HG03139 (cell line): ENCODE results near the gene SH3BGRL3.
"Not testable (repeated sequence)": the region's sequence is repeated elsewhere in the genome, so short reads cannot be mapped to it uniquely, and the experiment has no call there.

Experiments used
- ATAC-seq: cut with Tn5 transposase; IDR thresholded peaks from one replicate; pipeline ENCODE4 v1.9.1; 2021; ENCODE audit not compliant: unreplicated experiment

The SH3BGRL3 gene

GRCh38 chr1:26315874-26316850 lies 36.3 kb downstream of the SH3BGRL3 start:
- no peak for ATAC-seq

DNA sequence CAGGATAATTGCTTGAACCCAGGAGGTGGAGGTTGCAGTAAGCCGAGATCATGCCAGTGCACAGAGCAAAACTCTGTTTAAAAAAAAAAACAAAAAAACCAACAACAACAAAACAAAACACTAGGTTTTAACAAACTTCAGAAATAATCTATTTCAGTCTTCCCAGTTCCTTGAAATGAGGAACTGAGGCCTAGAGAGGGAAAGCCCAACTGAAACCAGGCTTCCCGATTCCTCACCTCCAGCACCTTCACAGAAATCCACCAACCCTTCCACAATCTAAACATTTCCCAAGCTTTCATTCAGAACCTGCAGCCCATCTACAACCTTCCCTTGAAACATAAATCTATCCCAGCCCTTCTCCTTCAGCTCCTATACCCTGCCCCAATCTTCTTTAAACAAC lies 37.3 kb downstream of the SH3BGRL3 start:
- no peak for ATAC-seq

DNA sequence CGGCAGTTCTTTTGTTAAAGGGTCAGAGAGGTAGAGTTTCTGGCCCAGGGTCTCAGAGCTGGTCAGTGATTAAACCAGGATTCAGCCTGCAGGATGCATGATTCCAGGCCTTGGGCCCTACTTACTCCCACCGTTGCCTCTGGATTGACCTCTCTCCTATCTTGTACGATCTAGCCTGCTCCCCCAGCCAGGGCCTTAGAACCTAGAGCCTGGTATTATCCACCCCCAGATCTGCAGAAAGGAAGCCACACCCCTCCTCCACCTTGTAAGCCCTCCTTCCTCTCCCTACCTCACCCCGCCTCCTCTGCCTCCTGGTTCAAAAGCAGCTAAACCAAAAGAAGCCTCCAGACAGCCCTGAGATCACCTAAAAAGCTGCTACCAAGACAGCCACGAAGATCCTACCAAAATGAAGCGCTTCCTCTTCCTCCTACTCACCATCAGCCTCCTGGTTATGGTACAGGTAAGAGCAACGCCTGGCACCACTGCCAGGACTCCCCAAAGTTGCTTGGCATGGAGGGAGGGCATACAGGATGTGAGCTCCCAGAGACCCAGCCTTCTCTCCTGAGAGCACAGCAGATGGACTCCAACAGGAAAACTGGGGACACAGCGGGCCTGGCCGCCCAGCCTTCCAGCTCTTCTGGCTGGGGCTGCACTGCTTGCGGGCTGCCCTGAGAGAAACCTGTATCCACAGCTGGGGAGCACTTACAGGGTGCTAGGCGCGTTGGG lies 37.9 kb downstream of the SH3BGRL3 start, which contains the start of gene CD52:
TSS of gene CD52 (plus strand) at position 347 of the 726 bp plus-strand sequence. CDS start at position 407, 60 bp downstream.
- ATAC-seq = no peak

DNA sequence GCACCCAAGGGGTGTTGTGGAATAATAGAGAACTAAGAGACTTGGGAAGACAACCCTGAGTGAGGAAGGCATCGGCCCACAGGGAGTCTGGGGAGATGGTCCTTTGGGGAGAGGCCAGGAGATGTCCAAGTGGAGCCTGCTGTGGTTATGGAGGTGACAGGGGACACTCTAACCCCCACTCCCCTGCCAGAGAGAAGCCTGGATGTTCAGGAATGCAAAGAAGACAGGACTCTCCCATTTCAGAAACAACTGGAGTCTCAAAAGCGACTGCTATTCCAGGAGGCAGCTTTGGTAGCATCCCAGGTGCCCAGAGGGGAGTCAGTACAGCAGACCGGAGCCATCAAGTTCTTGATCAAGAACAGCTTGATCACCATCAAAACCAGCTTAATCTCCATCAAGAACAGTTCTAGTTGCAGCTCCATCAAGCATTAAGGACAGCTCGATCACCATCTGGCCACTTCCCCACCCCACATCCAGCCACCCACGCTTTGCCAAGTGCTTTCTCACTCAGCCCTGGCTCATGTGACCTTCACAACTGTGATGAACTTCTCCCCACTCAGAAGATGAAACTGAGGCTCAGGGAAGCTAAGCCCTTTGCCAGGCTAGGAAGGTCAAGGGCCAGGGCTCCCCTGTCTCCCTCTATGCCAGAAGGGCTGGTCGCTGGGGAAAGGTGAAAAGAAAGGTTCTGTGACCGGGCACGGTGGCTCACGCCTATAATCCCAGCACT lies 38.6 kb downstream of the SH3BGRL3 start:
- ATAC-seq = no peak

DNA sequence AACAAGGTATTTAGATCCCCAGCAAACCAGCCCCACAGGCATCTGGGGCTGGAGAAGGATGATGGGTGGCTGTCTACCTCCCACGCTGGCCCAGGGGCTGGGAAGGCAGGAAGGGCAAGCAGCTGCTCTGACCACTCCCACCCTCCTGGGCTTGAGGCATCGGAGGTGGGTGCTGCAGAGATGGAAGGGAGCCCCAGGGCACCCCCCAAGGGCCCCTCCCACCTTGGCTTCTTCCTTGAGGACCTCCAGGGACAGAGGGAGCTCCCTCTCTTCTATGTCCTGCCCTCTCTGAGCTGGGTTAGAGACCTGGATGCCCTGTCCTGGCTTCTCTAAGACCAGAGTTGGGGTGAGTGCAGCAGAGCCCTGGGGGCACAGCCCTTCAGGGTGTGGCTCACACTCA lies 41.0 kb downstream of the SH3BGRL3 start:
- no peak for ATAC-seq

- no peak for ATAC-seq
Measured at GRCh38 chr1:26321315-26322041, 41.6 kb downstream of the SH3BGRL3 start.

GRCh38 chr1:26322042-26322331 lies 42.1 kb downstream of the SH3BGRL3 start:
- ATAC-seq = no peak

GRCh38 chr1:26323382-26323781 lies 43.5 kb downstream of the SH3BGRL3 start:
- ATAC-seq = no peak

- ATAC-seq = no peak
Measured at GRCh38 chr1:26324550-26324949, 44.7 kb downstream of the SH3BGRL3 start.

DNA sequence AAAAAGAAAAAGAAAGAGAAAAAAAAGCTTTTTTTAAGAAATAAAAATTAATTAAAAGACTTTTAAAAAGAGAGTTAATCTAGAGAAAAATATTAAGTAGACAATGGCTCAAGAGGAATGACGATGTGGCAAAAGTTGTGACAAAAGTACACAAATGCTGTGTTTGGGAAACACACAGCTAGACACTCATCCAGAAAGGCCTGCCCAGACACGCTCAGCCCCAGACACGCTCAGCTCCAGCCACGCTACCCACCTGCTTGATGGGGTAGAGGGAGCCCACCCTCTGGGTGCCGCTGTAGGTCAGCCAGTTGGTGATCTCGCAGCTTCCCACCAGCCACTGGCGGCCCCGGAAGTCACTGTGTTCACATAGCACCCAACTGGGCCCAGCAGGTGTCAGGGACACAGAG lies 48.1 kb downstream of the SH3BGRL3 start:
- ATAC-seq = no peak

DNA sequence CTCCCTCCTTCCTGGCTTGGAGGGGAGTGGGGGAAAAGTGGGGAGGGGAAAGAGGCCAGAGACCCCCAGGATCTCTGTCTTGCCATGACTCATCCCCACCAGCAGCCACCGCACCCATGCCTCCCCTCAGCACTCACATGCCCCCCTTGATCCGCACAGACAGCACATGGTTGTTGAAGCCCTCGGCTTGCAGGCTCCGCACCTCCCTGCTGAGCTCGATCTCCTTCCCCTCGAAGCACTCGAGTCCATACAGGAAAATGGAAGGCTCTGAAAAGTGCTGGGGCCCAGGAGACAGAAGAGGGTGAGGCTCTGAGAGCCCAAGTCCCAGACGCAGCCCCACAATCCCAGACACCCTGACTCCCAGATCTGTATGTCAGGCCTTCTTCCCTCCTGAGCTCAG lies 48.7 kb downstream of the SH3BGRL3 start:
- no peak for ATAC-seq

DNA sequence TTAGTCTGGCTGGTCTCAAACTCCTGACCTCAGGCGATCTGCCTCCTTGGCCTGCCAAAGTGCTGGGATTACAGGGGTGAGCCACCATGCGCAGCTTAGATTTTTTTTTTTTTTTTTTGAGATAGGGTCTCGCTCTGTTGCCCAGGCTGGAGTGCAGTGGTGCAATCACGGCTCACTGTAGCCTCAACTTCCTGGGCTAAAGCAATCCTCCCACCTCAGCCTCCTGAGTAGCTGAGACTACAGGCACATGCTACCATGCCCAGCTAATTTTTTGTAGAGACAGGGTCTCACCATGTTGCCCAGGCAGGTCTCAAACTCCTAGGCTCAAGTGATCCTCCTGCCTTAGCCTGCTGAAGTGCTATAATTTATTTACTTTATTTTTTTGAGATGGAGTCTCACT lies 49.5 kb downstream of the SH3BGRL3 start:
- not testable (repeated sequence) for ATAC-seq

DNA sequence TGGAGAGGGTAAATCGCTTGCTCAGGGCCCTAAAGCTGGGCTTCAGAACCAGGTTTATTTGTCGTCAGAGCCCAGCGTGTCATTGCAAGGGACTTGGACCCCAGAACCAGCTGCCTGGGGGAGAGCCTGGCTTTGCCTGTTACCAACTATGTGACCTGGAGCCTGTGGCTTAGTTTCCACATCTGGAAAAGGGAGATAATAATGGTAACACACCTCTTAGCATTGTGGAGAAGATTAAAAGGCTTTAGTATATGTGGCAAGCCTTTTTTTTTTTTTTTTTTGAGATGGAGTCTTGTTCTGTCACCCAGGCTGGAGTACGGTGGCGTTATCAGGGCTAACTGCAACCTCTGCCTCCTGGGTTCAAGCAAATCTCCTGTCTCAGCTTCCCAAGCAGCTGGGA lies 50.4 kb downstream of the SH3BGRL3 start:
- ATAC-seq = no peak
